PFSK-1 (cell line): Measurements from ENCODE around the gene CBLN3.

Source experiments
- FOXP2 ChIP-seq: optimal IDR thresholded peaks from 2 replicates; pipeline ENCODE3; 2011; ENCODE audit warnings: borderline replicate concordance, control low read depth, inconsistent platforms; ENCODE audit not compliant: insufficient read depth; ENCODE audit errors: extremely low read length, extremely low read depth
- POLR2AphosphoS5 ChIP-seq: IDR thresholded peaks from 2 replicates; pipeline ENCODE4 v1.6.1; 2012; ENCODE audit warnings: low read depth, mild to moderate bottlenecking, control low read depth, low read length, moderate library complexity
- REST ChIP-seq, 2 experiments: IDR thresholded peaks; 2 replicates each; pipeline versions ENCODE4 v1.6.1 to v1.8.0; 2011 to 2012; ENCODE audit warnings: low read depth in 2 of 2, low read length in 2 of 2, control low read depth in 1 of 2, inconsistent platforms in 1 of 2, mild to moderate bottlenecking in 1 of 2, moderate library complexity in 1 of 2; ENCODE audit not compliant: insufficient read depth in 1 of 2
- SIN3A ChIP-seq: IDR thresholded peaks from 2 replicates; pipeline ENCODE4 v1.6.1; 2012; ENCODE audit warnings: mild to moderate bottlenecking, low read length, moderate library complexity, borderline replicate concordance; ENCODE audit not compliant: insufficient read depth
- TAF1 ChIP-seq: IDR thresholded peaks from 2 replicates; pipeline ENCODE4 v1.6.1; 2012; ENCODE audit warnings: low read length, control low read depth, borderline replicate concordance; ENCODE audit not compliant: insufficient read depth

CBLN3 gene

GRCh38 chr14:24441904-24442239, 12.4 kb upstream of the CBLN3 start:
- TF ChIP-seq SIN3A, result no peak
- TF ChIP-seq TAF1, result peak; percentile 37; the same call in 1 of the 2 replicates

- TF ChIP-seq REST (IDR thresholded peaks at IDR 0.05; ENCODE audit: insufficient read depth in 1 of 2, low read depth in 2 of 2, low read length in 2 of 2) (no peak), TAF1 (no peak), POLR2AphosphoS5 (no peak), SIN3A (no peak), FOXP2 (no peak)
Measured at GRCh38 chr14:24441485-24441884, 12.0 kb upstream of the CBLN3 start.

- TF ChIP-seq REST (IDR thresholded peaks at IDR 0.05; ENCODE audit: insufficient read depth in 1 of 2, low read depth in 2 of 2, low read length in 2 of 2) (no peak), FOXP2 (no peak), TAF1 (no peak), POLR2AphosphoS5 (peak; percentile 32; the same call in 1 of the 2 replicates), SIN3A (no peak)
Measured at GRCh38 chr14:24440606-24441399, 11.3 kb upstream of the CBLN3 start.

- TF ChIP-seq REST (IDR thresholded peaks at IDR 0.05; ENCODE audit: insufficient read depth in 1 of 2, low read depth in 2 of 2, low read length in 2 of 2), result no peak
- TF ChIP-seq FOXP2, result no peak
- no peak for TF ChIP-seq SIN3A
- TF ChIP-seq TAF1, result no peak
- TF ChIP-seq POLR2AphosphoS5, result no peak
Measured at GRCh38 chr14:24439830-24440605, 10.6 kb upstream of the CBLN3 start.

GRCh38 chr14:24439257-24439656, 9.8 kb upstream of the CBLN3 start:
- TF ChIP-seq TAF1, result no peak
- TF ChIP-seq POLR2AphosphoS5, result no peak
- no peak for TF ChIP-seq SIN3A
- TF ChIP-seq REST (IDR thresholded peaks at IDR 0.05; ENCODE audit: insufficient read depth in 1 of 2, low read depth in 2 of 2, low read length in 2 of 2), result no peak
- no peak for TF ChIP-seq FOXP2
